Fibroblast of the conjunctiva (primary cell): ENCODE measurements around the gene BANF2.
A peak's percentile ranks its signal among the peaks of the same experiment; 100 is the strongest.
"Not testable (repeated sequence)": the region's sequence is repeated elsewhere in the genome, so short reads cannot be mapped to it uniquely, and the experiment has no call there.

Experiments used
- DNase-seq: peaks from one replicate; pipeline ENCODE4 v3.0.0-alpha.2; 2010; ENCODE audit warnings: low read depth

BANF2 gene

DNA sequence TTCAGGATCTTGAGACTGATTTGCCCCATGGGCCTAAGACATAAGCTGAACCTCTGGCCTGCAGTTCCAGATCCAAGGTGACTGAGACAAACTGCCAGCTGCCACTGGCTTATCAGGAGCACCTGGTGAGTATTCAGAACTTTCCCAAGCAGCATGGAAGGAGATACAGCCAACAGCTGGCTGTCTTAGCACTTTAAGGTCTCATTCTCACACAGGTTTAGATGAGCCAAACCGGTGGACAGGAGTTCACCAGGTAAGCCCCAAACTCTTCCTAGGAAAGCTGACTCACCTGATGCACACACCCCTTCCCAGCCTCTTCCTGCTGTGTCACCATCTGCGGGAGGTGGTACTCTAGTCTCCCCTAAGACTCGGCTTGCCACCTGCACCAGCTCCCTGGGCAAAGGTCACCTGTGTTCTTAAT, at the start of gene BANF2:
BANF2 (plus strand) TSS at position 36 of the 421 bp plus-strand sequence. CDS start 25,060 bp downstream, outside the sequence.
- no peak for DNase-seq

DNA sequence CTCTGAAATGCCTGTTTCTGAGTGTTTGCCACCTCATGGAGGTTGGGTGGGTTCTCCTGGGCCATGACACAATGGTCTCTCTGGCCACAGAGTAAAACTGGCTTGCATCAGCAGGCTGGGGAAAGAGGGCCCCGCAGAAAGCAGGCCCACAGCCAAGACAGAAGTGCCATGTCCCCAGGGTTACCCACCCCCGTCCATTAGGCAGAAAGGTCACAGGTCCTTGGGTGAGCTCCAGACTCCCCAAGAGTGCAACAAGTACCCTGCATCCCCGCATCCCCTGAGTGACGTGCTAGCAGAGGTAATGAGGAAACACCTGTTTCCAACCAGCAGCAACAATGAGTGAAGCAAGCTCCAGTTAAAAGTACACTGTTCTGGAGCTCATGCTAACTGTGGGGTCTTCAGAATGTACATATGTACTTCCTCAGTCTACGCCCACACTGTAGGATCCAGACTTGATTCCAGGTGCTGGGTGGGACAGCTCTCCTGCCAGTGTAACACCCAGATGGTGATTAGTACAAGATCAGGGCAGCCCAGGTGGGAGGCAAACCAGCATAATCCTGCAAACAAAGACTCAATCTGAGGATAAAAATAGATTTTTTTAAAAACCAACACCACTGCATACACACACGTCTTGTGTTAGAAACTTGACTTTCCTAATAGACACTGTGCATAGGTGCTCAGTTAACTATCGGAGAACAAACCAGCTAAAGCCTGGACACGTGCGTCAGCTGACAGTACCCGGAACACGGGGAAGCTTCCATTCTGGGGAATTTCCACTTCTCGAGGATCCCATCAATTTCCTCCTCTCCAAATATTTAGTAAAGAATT, 49.3 kb upstream of the BANF2 start:
- no peak for DNase-seq

GRCh38 chr20:17651129-17651759, 48.5 kb upstream of the BANF2 start:
- DNase-seq: no peak

GRCh38 chr20:17651760-17652388, 47.9 kb upstream of the BANF2 start:
- no peak for DNase-seq

- DNase-seq: no peak
These were observed 47.4 kb upstream of the BANF2 start for GRCh38 chr20:17652411-17652810.

GRCh38 chr20:17653835-17654648, 45.7 kb upstream of the BANF2 start:
- no peak for DNase-seq

- no peak for DNase-seq
These were observed 45.0 kb upstream of the BANF2 start for GRCh38 chr20:17654649-17655285.

- DNase-seq: no peak
These were observed 44.5 kb upstream of the BANF2 start for GRCh38 chr20:17655286-17655651.

GRCh38 chr20:17655865-17656479, 43.8 kb upstream of the BANF2 start:
- no peak for DNase-seq

DNA sequence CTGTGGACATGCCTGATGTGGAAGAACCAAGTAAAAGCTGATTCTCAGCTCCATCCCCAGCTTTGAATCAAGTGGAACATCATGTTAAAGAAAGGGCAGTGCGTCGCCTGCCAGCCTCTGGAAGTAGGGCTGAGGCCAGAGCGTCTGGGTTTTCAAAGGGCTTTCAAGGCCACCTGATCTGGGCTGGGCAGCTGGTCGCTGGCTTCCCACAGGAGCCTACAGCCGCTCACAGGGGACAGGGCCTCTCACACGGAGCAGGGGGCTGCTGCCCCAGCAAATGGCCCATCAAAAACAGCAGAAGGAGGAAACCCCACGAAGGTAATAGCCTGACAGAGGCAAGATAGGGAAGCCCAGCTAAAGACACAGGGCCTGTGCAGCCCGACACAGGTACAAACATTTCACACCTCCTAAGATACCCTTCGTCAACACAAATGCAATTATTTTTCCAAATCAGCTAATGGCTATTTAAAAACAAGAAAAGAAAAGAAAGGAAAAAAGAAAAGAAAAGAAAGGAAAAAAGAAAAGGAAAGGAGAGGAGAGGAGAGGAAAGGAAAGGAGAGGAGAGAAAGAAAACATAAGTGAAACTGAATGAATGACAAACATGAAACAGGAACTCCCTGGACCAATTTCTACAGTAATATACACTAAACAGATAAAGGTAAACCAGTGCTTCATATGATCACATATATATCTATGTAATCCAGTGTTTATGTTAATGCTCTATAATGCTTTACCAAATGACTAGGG, 42.5 kb upstream of the BANF2 start:
- DNase-seq: no peak

DNA sequence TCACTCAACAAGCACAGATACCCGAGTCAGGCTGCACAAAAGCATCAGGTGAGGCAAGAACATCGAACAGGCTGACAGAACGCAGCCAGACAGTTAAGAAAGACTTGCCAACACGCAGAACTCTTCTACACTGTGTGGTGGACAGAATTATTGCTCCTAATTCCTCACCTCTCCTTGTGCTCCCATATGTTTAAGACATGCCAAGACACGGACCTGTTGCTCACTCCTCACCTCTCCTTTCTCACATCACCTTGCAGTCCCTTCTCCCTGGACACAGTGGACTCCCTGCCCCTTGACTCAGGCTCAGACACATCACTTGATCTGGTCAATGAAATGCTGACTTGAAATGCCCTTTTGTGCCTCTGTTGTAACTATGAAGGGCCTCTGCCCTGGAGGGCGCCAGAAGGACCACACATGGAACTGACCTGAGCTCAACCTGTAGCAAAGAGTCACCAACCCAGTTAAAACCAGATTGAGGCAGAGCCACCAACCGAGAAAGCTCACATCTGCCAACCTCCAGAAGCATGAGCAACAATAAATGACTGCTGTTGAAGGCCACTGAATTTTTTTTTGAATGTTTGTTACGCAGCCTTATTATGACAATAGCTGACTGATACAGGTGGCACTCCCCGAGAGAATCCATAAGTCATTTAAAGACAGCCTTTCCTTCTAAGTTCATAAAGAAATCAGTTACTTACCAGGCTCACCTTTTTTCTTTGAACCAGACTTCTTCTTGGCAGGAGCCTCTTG, 41.7 kb upstream of the BANF2 start:
- no peak for DNase-seq

DNA sequence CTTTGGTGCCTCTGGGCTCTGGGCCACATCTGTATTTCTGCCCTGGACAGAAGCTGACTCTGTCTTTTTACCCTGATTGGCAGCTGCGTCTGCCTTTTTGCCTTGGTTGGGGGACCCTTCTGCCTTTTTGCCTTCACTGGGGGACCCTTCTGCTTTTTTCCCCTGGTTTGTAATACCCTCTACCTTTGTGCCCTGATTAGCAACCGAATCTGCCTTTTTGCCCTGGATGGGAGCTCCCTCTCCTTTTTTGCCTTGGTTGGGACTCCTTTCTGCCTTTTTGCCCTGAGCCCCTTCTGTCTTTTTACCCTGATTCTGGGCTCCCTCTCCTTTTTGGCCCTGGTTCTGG, 41.1 kb upstream of the BANF2 start:
- DNase-seq: no peak

- not testable (repeated sequence) for DNase-seq
These were observed 40.4 kb upstream of the BANF2 start for GRCh38 chr20:17659344-17659743.

GRCh38 chr20:17659801-17660200, 40.0 kb upstream of the BANF2 start:
- no peak for DNase-seq

DNA sequence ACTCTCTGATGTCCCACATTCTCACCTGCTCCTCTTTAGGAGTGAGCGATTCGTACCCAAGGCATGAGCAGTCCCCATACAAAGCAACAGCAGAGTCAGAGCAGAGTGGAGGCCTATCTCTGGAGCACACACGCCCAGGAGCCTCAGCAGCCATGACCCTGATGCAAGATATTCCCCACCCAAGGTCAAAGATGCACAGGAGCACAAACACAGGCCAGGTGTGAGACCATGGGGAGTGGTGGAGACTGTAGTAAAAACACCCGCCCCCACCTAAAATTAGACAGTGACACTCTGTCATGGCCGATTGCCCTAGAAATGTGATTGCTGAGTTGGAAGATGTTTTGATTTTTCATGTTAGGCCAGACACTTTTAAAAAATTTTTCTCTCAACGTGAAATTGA, 39.1 kb upstream of the BANF2 start:
- no peak for DNase-seq

- no peak for DNase-seq
These were observed 38.5 kb upstream of the BANF2 start for GRCh38 chr20:17661121-17661744.

GRCh38 chr20:17662333-17663039, 37.3 kb upstream of the BANF2 start:
- DNase-seq: peak; percentile 47

GRCh38 chr20:17663040-17663399, 36.7 kb upstream of the BANF2 start:
- DNase-seq: no peak

DNA sequence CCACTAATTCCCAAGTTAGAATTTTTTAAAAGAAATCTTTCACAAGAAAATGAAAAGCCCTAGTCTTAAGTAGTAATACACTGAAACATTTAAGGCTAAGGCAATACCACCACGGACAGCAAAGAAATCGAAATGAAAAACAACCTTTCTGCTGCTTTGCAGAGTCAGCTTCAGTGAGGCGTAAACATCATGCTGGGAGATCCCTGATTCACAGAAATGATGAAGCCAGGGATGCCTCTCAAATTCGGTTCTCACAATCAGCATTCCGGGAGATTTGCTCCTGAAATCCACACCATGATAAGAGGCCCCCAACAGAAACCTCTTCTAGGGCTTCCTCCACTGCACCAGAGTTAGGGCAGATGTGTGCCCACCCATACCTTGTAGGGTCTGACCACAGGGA, 36.3 kb upstream of the BANF2 start:
- no peak for DNase-seq
